Measurements from ENCODE around the gene THYN1.

THYN1 gene

DNA sequence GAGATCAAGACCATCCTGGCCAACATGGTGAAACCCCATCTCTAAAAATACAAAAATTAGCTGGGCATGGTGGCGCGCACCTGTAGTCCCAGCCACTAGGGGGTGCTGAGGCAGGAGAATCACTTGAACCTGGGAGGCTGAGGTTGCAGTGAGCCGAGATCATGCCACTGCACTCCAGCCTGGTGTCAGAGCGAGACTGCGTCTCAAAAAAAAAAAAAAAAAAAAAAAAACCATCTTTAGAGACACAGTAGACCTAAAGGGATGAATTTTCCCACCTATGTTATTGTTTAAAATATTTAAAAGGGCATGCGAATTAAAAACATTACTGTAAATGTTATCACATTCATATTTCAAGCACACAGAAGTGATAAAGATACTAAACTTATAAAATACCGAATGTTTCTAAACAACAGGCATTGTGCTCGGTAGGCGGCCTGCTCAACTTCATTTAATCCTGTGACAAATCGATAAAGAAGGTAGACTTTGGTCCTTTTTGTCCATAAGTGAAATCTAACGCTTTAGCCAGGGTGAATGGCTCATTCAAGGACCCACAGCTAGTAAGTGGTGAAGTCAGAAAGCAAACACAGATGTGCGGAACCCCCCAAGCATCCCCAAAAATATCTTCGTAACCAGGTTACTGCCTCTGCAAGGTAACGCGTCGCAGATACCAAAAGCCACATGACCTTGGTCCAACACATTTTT is 45.5 kb downstream of the THYN1 start:
- peak; percentile 69 for DNase-seq

DNA sequence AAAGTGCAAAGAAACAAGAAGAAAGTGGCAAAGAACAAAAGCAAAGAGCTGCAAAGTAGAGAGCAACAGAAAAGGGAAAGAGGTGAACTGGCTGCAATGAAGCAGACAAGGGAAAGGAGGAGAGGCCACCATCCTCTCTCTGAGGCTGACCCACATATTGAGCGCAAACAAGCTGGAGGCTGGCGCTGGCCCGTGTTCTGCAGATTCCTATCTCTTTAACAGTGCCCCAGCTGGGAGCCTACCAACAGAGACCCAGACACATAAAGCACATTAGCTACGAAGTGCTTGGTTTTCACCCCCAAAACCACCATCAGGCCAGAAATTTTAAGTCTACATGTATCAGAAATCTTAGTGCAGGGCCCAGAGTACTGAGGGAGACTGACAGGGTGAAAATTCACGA is 47.0 kb downstream of the THYN1 start:
- no peak for DNase-seq

DNA sequence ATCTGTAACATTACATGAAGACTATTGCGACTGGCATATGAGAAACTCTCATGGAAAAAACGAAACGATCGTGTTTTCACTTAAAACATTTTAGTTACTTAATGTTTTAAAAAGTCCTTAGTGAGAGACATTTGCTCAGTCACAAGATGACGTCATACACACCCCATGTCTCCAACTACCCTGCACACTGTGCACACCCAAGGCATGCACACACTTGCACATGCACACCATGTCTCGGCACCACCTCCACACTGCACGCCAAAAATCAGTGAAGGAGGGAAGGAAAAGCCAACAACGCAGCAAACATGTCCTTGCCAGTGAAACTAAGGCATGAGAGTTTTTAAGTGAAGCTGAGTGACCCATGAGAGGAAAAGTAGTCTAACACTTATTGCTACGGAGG is 47.4 kb downstream of the THYN1 start:
- DNase-seq: no peak

GRCh38 chr11:134202661-134203060 is 50.5 kb downstream of the THYN1 start:
- no peak for DNase-seq

DNA sequence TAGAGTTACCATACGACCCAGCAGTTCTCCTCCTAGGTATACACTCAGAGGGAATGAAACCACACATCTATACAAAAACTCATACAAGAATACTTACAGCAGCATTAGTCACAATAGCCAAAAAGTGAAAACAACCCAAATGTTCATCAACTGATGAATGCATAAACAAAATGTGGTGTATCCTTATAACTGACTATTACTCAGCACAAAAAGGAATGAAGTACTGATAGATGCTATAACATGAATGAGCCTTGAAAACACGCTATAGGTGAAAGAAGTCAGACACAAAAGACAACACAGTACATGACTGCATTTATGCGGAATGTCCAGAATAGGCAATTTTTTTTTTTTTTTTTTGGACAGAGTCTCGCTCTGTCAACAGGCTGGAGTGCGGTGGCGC is 52.5 kb downstream of the THYN1 start:
- no peak for DNase-seq

DNA sequence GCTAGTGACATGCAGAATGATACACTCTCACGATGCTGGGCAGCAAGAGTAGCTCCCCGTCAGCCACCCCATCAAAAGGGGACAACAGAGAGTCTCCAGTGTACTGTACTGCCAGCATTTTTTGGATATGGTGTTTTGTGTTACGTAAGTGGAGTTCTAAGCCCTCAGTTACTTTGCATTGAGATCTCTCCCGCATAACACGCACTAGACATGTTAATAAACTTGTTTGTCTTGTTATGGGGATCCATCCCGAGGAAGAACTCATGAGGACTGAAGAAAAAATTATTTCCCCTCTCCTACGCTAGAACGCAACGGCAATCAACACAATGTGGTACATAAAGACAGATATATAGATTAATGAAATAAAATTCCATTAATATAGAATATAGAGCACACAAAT is 53.6 kb downstream of the THYN1 start:
- no peak for DNase-seq
